GM18867 (cell line): ENCODE data around the gene KRT7.

Experiments
- ATAC-seq: cut with Tn5 transposase; IDR thresholded peaks from one replicate; pipeline ENCODE4 v1.9.1; 2021; ENCODE audit warnings: mild to moderate bottlenecking, moderate library complexity; ENCODE audit not compliant: unreplicated experiment

The KRT7 gene

GRCh38 chr12:52296572-52297215 is 63.7 kb downstream of the KRT7 start:
- no peak for ATAC-seq
